AG09319 (cell line): ENCODE measurements around the gene USP47.

Source experiments
- DNase-seq: peaks from one replicate; pipeline ENCODE4 v3.0.0-alpha.2; 2010; ENCODE audit warnings: low read depth; ENCODE audit errors: extremely low read depth
- TF ChIP-seq, protein P1 (sequence below): IDR thresholded peaks from 2 replicates; pipeline ENCODE4 v1.5.1; 2011; ENCODE audit warnings: low read depth, mild to moderate bottlenecking, inconsistent platforms, low read length, moderate library complexity

Gene USP47

DNA sequence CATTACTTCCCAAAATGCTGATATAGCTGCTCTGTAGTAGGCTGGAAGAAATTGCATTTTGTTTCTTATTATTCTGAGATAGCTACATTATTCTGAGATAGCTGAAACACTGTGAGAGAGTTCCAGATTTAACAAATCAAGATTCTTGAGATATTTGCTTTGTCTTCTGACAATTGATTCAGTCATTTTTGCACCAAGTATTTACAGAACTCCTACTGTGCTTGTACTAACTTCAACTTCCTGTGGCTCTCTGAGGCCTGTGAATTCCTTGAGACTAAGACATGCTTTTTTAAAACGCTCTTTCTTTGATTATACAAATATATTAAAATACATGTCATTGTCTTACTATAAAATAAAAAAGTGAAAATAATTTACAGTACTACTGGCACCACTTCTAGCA is 52.7 kb downstream of the USP47 start:
- TF ChIP-seq, protein P1, sequence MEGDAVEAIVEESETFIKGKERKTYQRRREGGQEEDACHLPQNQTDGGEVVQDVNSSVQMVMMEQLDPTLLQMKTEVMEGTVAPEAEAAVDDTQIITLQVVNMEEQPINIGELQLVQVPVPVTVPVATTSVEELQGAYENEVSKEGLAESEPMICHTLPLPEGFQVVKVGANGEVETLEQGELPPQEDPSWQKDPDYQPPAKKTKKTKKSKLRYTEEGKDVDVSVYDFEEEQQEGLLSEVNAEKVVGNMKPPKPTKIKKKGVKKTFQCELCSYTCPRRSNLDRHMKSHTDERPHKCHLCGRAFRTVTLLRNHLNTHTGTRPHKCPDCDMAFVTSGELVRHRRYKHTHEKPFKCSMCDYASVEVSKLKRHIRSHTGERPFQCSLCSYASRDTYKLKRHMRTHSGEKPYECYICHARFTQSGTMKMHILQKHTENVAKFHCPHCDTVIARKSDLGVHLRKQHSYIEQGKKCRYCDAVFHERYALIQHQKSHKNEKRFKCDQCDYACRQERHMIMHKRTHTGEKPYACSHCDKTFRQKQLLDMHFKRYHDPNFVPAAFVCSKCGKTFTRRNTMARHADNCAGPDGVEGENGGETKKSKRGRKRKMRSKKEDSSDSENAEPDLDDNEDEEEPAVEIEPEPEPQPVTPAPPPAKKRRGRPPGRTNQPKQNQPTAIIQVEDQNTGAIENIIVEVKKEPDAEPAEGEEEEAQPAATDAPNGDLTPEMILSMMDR, result no peak
- no peak for DNase-seq

GRCh38 chr11:11895672-11896071 is 53.9 kb downstream of the USP47 start:
- TF ChIP-seq, protein P1, result peak; percentile 16
- no peak for DNase-seq

GRCh38 chr11:11898648-11899047 is 56.9 kb downstream of the USP47 start:
- no peak for DNase-seq
- TF ChIP-seq, protein P1, result no peak

GRCh38 chr11:11899401-11899800 is 57.6 kb downstream of the USP47 start:
- no peak for DNase-seq
- TF ChIP-seq, protein P1, result no peak

DNA sequence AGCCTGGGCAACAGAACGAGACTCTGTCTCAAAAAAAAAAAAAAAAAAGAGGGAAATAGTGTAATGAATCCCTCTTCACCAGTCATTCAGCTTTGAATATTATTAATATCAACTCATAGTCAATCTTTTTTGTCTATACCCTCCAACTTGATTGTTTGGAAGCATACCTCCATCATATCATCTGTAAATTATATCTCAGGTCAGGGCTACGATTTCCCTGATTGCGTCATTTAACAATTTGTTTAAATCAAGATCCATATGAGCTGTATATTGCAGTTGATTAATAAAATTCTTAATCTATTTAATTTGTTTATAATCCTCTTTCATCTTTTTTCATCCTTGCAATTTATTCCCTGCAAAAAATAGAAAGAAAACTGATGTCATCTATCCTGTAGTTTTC is 60.2 kb downstream of the USP47 start:
- TF ChIP-seq, protein P1, result no peak
- no peak for DNase-seq

GRCh38 chr11:11909727-11910126 is 68.0 kb downstream of the USP47 start:
- TF ChIP-seq, protein P1, result no peak

GRCh38 chr11:11910541-11910940 is 68.8 kb downstream of the USP47 start:
- DNase-seq, result no peak
- TF ChIP-seq, protein P1, result no peak

More at GRCh38 chr11:11909727-11910126, 68.0 kb downstream of the USP47 start:
- DNase-seq, result peak; percentile 12
